GM19372 (cell line): Measurements from ENCODE around the gene CCSER1.
"Not testable (repeated sequence)": the region's sequence is repeated elsewhere in the genome, so short reads cannot be mapped to it uniquely, and the experiment has no call there.

Experiments used
- ATAC-seq: cut with Tn5 transposase; IDR thresholded peaks from one replicate; pipeline ENCODE4 v1.9.1; 2021; ENCODE audit warnings: mild to moderate bottlenecking, low read depth, moderate library complexity; ENCODE audit not compliant: unreplicated experiment

The CCSER1 gene

GRCh38 chr4:90792696-90793095, 665.5 kb downstream of the CCSER1 start:
- no peak for ATAC-seq

- no peak for ATAC-seq
Measured at GRCh38 chr4:90798948-90799347, 671.8 kb downstream of the CCSER1 start.

GRCh38 chr4:90799895-90800294, 672.7 kb downstream of the CCSER1 start:
- ATAC-seq, result no peak

- ATAC-seq, result no peak
Measured at GRCh38 chr4:90815569-90815968, 688.4 kb downstream of the CCSER1 start.

- no peak for ATAC-seq
Measured at GRCh38 chr4:90816754-90817153, 689.6 kb downstream of the CCSER1 start.

GRCh38 chr4:90824266-90825150, 697.3 kb downstream of the CCSER1 start:
- ATAC-seq, result peak; percentile 54

- ATAC-seq, result no peak
Measured at GRCh38 chr4:90825849-90826248, 698.7 kb downstream of the CCSER1 start.

- no peak for ATAC-seq
Measured at GRCh38 chr4:90833706-90834105, 706.5 kb downstream of the CCSER1 start.

- no peak for ATAC-seq
Measured at GRCh38 chr4:90837241-90837640, 710.0 kb downstream of the CCSER1 start.

- ATAC-seq, result not testable (repeated sequence)
Measured at GRCh38 chr4:90838859-90839258, 711.7 kb downstream of the CCSER1 start.

GRCh38 chr4:90840291-90840690, 713.1 kb downstream of the CCSER1 start:
- no peak for ATAC-seq

GRCh38 chr4:90840828-90841227, 713.6 kb downstream of the CCSER1 start:
- ATAC-seq, result no peak

GRCh38 chr4:90841676-90842075, 714.5 kb downstream of the CCSER1 start:
- ATAC-seq, result no peak

- ATAC-seq, result peak; percentile 87
Measured at GRCh38 chr4:90842960-90843359, 715.8 kb downstream of the CCSER1 start.

GRCh38 chr4:90844241-90844640, 717.0 kb downstream of the CCSER1 start:
- no peak for ATAC-seq

GRCh38 chr4:90845777-90846176, 718.6 kb downstream of the CCSER1 start:
- no peak for ATAC-seq

- no peak for ATAC-seq
Measured at GRCh38 chr4:90852237-90852636, 725.0 kb downstream of the CCSER1 start.

- no peak for ATAC-seq
Measured at GRCh38 chr4:90855111-90855510, 727.9 kb downstream of the CCSER1 start.

- no peak for ATAC-seq
Measured at GRCh38 chr4:90857081-90857820, 730.1 kb downstream of the CCSER1 start.

GRCh38 chr4:90875791-90876190, 748.6 kb downstream of the CCSER1 start:
- no peak for ATAC-seq

GRCh38 chr4:90876296-90876695, 749.1 kb downstream of the CCSER1 start:
- no peak for ATAC-seq

GRCh38 chr4:90883519-90883918, 756.3 kb downstream of the CCSER1 start:
- ATAC-seq, result peak; percentile 49
